Neuron (in vitro differentiated cells): ENCODE data around the gene CTNNA3.
"Not testable (repeated sequence)": the region's sequence is repeated elsewhere in the genome, so short reads cannot be mapped to it uniquely, and the experiment has no call there.

Experiments
- H2AFZ ChIP-seq: one replicate; pipeline ENCODE4 v1.6.1; 2013; ENCODE audit warnings: low read depth, mild to moderate bottlenecking, inconsistent platforms, low read length, moderate library complexity
- H3K27me3 ChIP-seq: one replicate; pipeline ENCODE4 v1.6.1; 2013; ENCODE audit warnings: low read length; ENCODE audit not compliant: insufficient read depth
- H3K36me3 ChIP-seq: one replicate; pipeline ENCODE4 v1.6.1; 2013; ENCODE audit warnings: low read length; ENCODE audit not compliant: insufficient read depth
- H3K4me1 ChIP-seq: one replicate; pipeline ENCODE4 v1.6.1; 2013; ENCODE audit warnings: low read length; ENCODE audit not compliant: insufficient read depth
- H3K4me3 ChIP-seq: 2 replicates; pipeline ENCODE4 v1.5.1; 2013; ENCODE audit warnings: mild to moderate bottlenecking, low read length, moderate library complexity
- H3K9me3 ChIP-seq: one replicate; pipeline ENCODE4 v1.6.1; 2013; ENCODE audit warnings: low read length

The CTNNA3 gene

GRCh38 chr10:66353422-66353821, 1342.6 kb downstream of the CTNNA3 start:
- Histone ChIP-seq H2AFZ (no peak overlapping the region), H3K9me3 (no peaks in the 10 kb centered on the region), H3K36me3 (no peaks in the 10 kb centered on the region), H3K4me1 (no peaks in the 10 kb centered on the region), H3K27me3 (no peaks in the 10 kb centered on the region), H3K4me3 (no peak overlapping the region)

- Histone ChIP-seq H3K36me3 (no peaks in the 10 kb centered on the region), H3K9me3 (no peaks in the 10 kb centered on the region), H3K4me1 (no peaks in the 10 kb centered on the region), H3K27me3 (no peaks in the 10 kb centered on the region), H3K4me3 (no peak overlapping the region), H2AFZ (no peak overlapping the region)
These were observed 1345.2 kb downstream of the CTNNA3 start for GRCh38 chr10:66350622-66351399.

- no peaks in the 10 kb centered on the region for H3K36me3 ChIP-seq
- no peaks in the 10 kb centered on the region for H3K9me3 ChIP-seq
- no peak overlapping the region for H2AFZ ChIP-seq
- no peaks in the 10 kb centered on the region for H3K27me3 ChIP-seq
- H3K4me1 ChIP-seq = no peaks in the 10 kb centered on the region
- H3K4me3 ChIP-seq = no peak overlapping the region
These were observed 1346.3 kb downstream of the CTNNA3 start for GRCh38 chr10:66349726-66350125.

- no peaks in the 10 kb centered on the region for H3K4me1 ChIP-seq
- no peaks in the 10 kb centered on the region for H3K27me3 ChIP-seq
- H3K4me3 ChIP-seq = no peak overlapping the region
- no peaks in the 10 kb centered on the region for H3K9me3 ChIP-seq
- H3K36me3 ChIP-seq = no peaks in the 10 kb centered on the region
- H2AFZ ChIP-seq = no peak overlapping the region
These were observed 1346.9 kb downstream of the CTNNA3 start for GRCh38 chr10:66349076-66349475.

- Histone ChIP-seq H3K4me3 (no peak overlapping the region), H2AFZ (no peak overlapping the region), H3K36me3 (no peaks in the 10 kb centered on the region), H3K9me3 (no peaks in the 10 kb centered on the region), H3K4me1 (no peaks in the 10 kb centered on the region), H3K27me3 (no peaks in the 10 kb centered on the region)
These were observed 1358.8 kb downstream of the CTNNA3 start for GRCh38 chr10:66337211-66337610.

GRCh38 chr10:66336791-66337190, 1359.2 kb downstream of the CTNNA3 start:
- no peaks in the 10 kb centered on the region for H3K9me3 ChIP-seq
- no peaks in the 10 kb centered on the region for H3K27me3 ChIP-seq
- no peak overlapping the region for H2AFZ ChIP-seq
- H3K4me1 ChIP-seq = no peaks in the 10 kb centered on the region
- H3K4me3 ChIP-seq = no peak overlapping the region
- no peaks in the 10 kb centered on the region for H3K36me3 ChIP-seq

- H2AFZ ChIP-seq, H3K4me3 ChIP-seq, H3K36me3 ChIP-seq, H3K27me3 ChIP-seq, H3K9me3 ChIP-seq, H3K4me1 ChIP-seq: not testable (repeated sequence)
These were observed 1360.2 kb downstream of the CTNNA3 start for GRCh38 chr10:66335753-66336152.

GRCh38 chr10:66329147-66329546, 1366.8 kb downstream of the CTNNA3 start:
- no peak overlapping the region for H3K4me3 ChIP-seq
- no peaks in the 10 kb centered on the region for H3K27me3 ChIP-seq
- no peaks in the 10 kb centered on the region for H3K4me1 ChIP-seq
- no peaks in the 10 kb centered on the region for H3K9me3 ChIP-seq
- no peak overlapping the region for H2AFZ ChIP-seq
- H3K36me3 ChIP-seq = no peaks in the 10 kb centered on the region

- Histone ChIP-seq H3K27me3 (no peaks in the 10 kb centered on the region), H3K4me3 (no peak overlapping the region), H3K4me1 (peaks cover 9% of the 10 kb centered on the region), H3K36me3 (no peaks in the 10 kb centered on the region), H3K9me3 (no peaks in the 10 kb centered on the region), H2AFZ (no peak overlapping the region)
These were observed 1369.1 kb downstream of the CTNNA3 start for GRCh38 chr10:66326876-66327275.

- Histone ChIP-seq H3K4me1 (peaks cover 9% of the 10 kb centered on the region), H3K9me3 (no peaks in the 10 kb centered on the region), H3K4me3 (no peak overlapping the region), H3K36me3 (no peaks in the 10 kb centered on the region), H2AFZ (peak overlapping the region; percentile 14), H3K27me3 (no peaks in the 10 kb centered on the region)
These were observed 1373.2 kb downstream of the CTNNA3 start for GRCh38 chr10:66322777-66323176.

- peak overlapping the region; percentile 14 for H2AFZ ChIP-seq
- no peak overlapping the region for H3K4me3 ChIP-seq
- H3K4me1 ChIP-seq = peaks cover 9% of the 10 kb centered on the region
- H3K27me3 ChIP-seq = no peaks in the 10 kb centered on the region
- no peaks in the 10 kb centered on the region for H3K9me3 ChIP-seq
- no peaks in the 10 kb centered on the region for H3K36me3 ChIP-seq
These were observed 1374.0 kb downstream of the CTNNA3 start for GRCh38 chr10:66321723-66322665.

- no peaks in the 10 kb centered on the region for H3K27me3 ChIP-seq
- no peaks in the 10 kb centered on the region for H3K9me3 ChIP-seq
- peaks cover 9% of the 10 kb centered on the region for H3K4me1 ChIP-seq
- H3K4me3 ChIP-seq = no peak overlapping the region
- no peaks in the 10 kb centered on the region for H3K36me3 ChIP-seq
- no peak overlapping the region for H2AFZ ChIP-seq
These were observed 1377.2 kb downstream of the CTNNA3 start for GRCh38 chr10:66318761-66319160.

GRCh38 chr10:66307826-66308225, 1388.2 kb downstream of the CTNNA3 start:
- H3K9me3 ChIP-seq = no peaks in the 10 kb centered on the region

More at GRCh38 chr10:66307826-66308225, 1388.2 kb downstream of the CTNNA3 start:
- no peak overlapping the region for H2AFZ ChIP-seq
- H3K4me1 ChIP-seq = no peaks in the 10 kb centered on the region
- H3K36me3 ChIP-seq = no peaks in the 10 kb centered on the region
- H3K4me3 ChIP-seq = no peak overlapping the region
- H3K27me3 ChIP-seq = no peaks in the 10 kb centered on the region
